Mesenchymal stem cell (in vitro differentiated cells and primary cell): ENCODE measurements around the gene PGA4.
"Not testable (repeated sequence)": the region's sequence is repeated elsewhere in the genome, so short reads cannot be mapped to it uniquely, and the experiment has no call there.

ENCODE experiments used
- DNase-seq: peaks from one replicate; pipeline ENCODE4 v3.0.0-alpha.2; 2013
- H2AFZ ChIP-seq: one replicate; pipeline ENCODE4 v1.6.1; 2013; ENCODE audit warnings: low read depth, mild to moderate bottlenecking, control low read depth, inconsistent platforms, low read length, moderate library complexity
- H2AK5ac ChIP-seq: 2 replicates; pipeline ENCODE4 v1.6.1; 2013; ENCODE audit warnings: low read length, moderate library complexity, mild to moderate bottlenecking, inconsistent platforms; ENCODE audit not compliant: severe bottlenecking
- H2BK120ac ChIP-seq: one replicate; pipeline ENCODE4 v1.6.1; 2013; ENCODE audit warnings: low read depth, mild to moderate bottlenecking, inconsistent platforms, low read length, moderate library complexity
- H2BK12ac ChIP-seq, 2 experiments: one replicate each; pipeline ENCODE4 v1.6.1; 2013; ENCODE audit warnings: inconsistent platforms in 2 of 2, low read length in 2 of 2, mild to moderate bottlenecking in 2 of 2, moderate library complexity in 2 of 2, control low read depth in 1 of 2
- H2BK15ac ChIP-seq: one replicate; pipeline ENCODE4 v1.6.1; 2013; ENCODE audit warnings: mild to moderate bottlenecking, low read depth, inconsistent platforms; ENCODE audit not compliant: poor library complexity, severe bottlenecking
- H2BK5ac ChIP-seq: 2 replicates; pipeline ENCODE4 v1.6.1; 2013; ENCODE audit warnings: low read depth, mild to moderate bottlenecking, low read length, control low read depth, inconsistent platforms; ENCODE audit not compliant: poor library complexity, severe bottlenecking
- H3K14ac ChIP-seq, 2 experiments: one replicate each; pipeline ENCODE4 v1.6.1; 2013; ENCODE audit warnings: inconsistent platforms in 2 of 2, low read length in 2 of 2, control low read depth in 1 of 2, mild to moderate bottlenecking in 1 of 2, moderate library complexity in 1 of 2
- H3K18ac ChIP-seq, 2 experiments: one replicate each; pipeline ENCODE4 v1.6.1; 2013; ENCODE audit warnings: inconsistent platforms in 2 of 2, low read length in 2 of 2, control low read depth in 1 of 2, low read depth in 1 of 2, mild to moderate bottlenecking in 1 of 2
- H3K23ac ChIP-seq, 2 experiments: one replicate each; pipeline ENCODE4 v1.6.1; 2013; ENCODE audit warnings: inconsistent platforms in 2 of 2, low read length in 2 of 2, mild to moderate bottlenecking in 2 of 2, moderate library complexity in 2 of 2, control low read depth in 1 of 2
- H3K27ac ChIP-seq: 2 replicates; pipeline ENCODE4 v1.5.1; 2013; ENCODE audit warnings: mild to moderate bottlenecking, moderate library complexity, low read length, control low read depth, inconsistent platforms; ENCODE audit not compliant: poor library complexity, severe bottlenecking
- H3K27me3 ChIP-seq, 2 experiments: 2 replicates each; pipeline versions ENCODE4 v1.6.1 to v1.7.0; 2013; ENCODE audit warnings: low read length in 2 of 2, mild to moderate bottlenecking in 2 of 2, moderate library complexity in 2 of 2, control low read depth in 1 of 2, inconsistent platforms in 1 of 2; ENCODE audit not compliant: control insufficient read depth in 1 of 2, insufficient read depth in 1 of 2
- H3K36me3 ChIP-seq, 2 experiments: 2 replicates each; pipeline versions ENCODE4 v1.6.1 to v1.7.0; 2013; ENCODE audit warnings: low read length in 2 of 2, control low read depth in 1 of 2, inconsistent platforms in 1 of 2, low read depth in 1 of 2, mild to moderate bottlenecking in 1 of 2; ENCODE audit not compliant: insufficient read depth in 2 of 2, control insufficient read depth in 1 of 2
- H3K4ac ChIP-seq, 2 experiments: one replicate each; pipeline ENCODE4 v1.6.1; 2013; ENCODE audit warnings: inconsistent platforms in 2 of 2, low read length in 2 of 2, mild to moderate bottlenecking in 2 of 2, moderate library complexity in 2 of 2, control low read depth in 1 of 2, low read depth in 1 of 2
- H3K4me1 ChIP-seq: 2 replicates; pipeline ENCODE4 v1.6.1; 2013; ENCODE audit warnings: low read depth, low read length, control low read depth; ENCODE audit not compliant: control insufficient read depth, insufficient read depth
- H3K4me2 ChIP-seq: 2 replicates; pipeline ENCODE4 v1.6.1; 2013; ENCODE audit warnings: low read length, mild to moderate bottlenecking, inconsistent platforms; ENCODE audit not compliant: poor library complexity, severe bottlenecking
- H3K4me3 ChIP-seq, 2 experiments: 2 replicates each; pipeline versions ENCODE4 v1.5.1 to v1.7.0; 2013; ENCODE audit warnings: low read length in 2 of 2, mild to moderate bottlenecking in 2 of 2, control low read depth in 1 of 2, low read depth in 1 of 2; ENCODE audit not compliant: insufficient read depth in 1 of 2
- H3K79me1 ChIP-seq: replicated peaks from 2 replicates; pipeline ENCODE4 v1.6.1; 2013; ENCODE audit warnings: mild to moderate bottlenecking, control low read depth, low read length, inconsistent platforms; ENCODE audit not compliant: poor library complexity, severe bottlenecking
- H3K9ac ChIP-seq: 2 replicates; pipeline ENCODE4 v1.7.0; 2013; ENCODE audit warnings: mild to moderate bottlenecking, low read length, moderate library complexity
- H3K9me3 ChIP-seq: 2 replicates; pipeline ENCODE4 v1.7.0; 2013; ENCODE audit warnings: mild to moderate bottlenecking, low read length; ENCODE audit not compliant: control insufficient read depth
- H4K8ac ChIP-seq: one replicate; pipeline ENCODE4 v1.6.1; 2013; ENCODE audit warnings: inconsistent platforms, mild to moderate bottlenecking, low read length, moderate library complexity
- H4K91ac ChIP-seq: one replicate; pipeline ENCODE4 v1.6.1; 2013; ENCODE audit warnings: mild to moderate bottlenecking, low read length, inconsistent platforms
- WGBS: methylation state at CpG from one replicate; pipeline ENCODE4 v1.1.7; 2013; ENCODE audit warnings: mixed read lengths; 5-methylcytosine and 5-hydroxymethylcytosine counted together

The PGA4 gene

GRCh38 chr11:61202950-61203746 lies 19.0 kb upstream of the PGA4 start, which contains the start of gene PGA3:
Gene PGA3 (plus strand): TSS chr11:61203515. CDS start chr11:61203565, 50 bp downstream.
- H3K18ac ChIP-seq, H3K4me3 ChIP-seq, H2BK15ac ChIP-seq, DNase-seq, H2AFZ ChIP-seq, H3K23ac ChIP-seq, H3K4me2 ChIP-seq, H2AK5ac ChIP-seq, H3K4ac ChIP-seq, H3K4me1 ChIP-seq, H2BK12ac ChIP-seq, H3K9ac ChIP-seq, H3K36me3 ChIP-seq, H4K8ac ChIP-seq, H2BK120ac ChIP-seq, H3K27ac ChIP-seq, H4K91ac ChIP-seq, H2BK5ac ChIP-seq, H3K79me1 ChIP-seq, H3K14ac ChIP-seq: not testable (repeated sequence)
- Histone ChIP-seq H3K27me3 (peaks cover 12 to 14% of the 10 kb centered on the region in 2 experiments), H3K9me3 (peaks cover 14% of the 10 kb centered on the region)
- 72% methylated on average over 5 of the region's 18 CpGs for WGBS

GRCh38 chr11:61203873-61204272 lies 18.3 kb upstream of the PGA4 start:
- not testable (repeated sequence) for H3K9me3 ChIP-seq, H4K8ac ChIP-seq, H3K4me1 ChIP-seq, H2BK120ac ChIP-seq, H2AK5ac ChIP-seq, H2AFZ ChIP-seq, H3K18ac ChIP-seq, H3K4ac ChIP-seq, H2BK5ac ChIP-seq, H3K14ac ChIP-seq, H3K27ac ChIP-seq, H2BK12ac ChIP-seq, H3K36me3 ChIP-seq, H4K91ac ChIP-seq, H3K79me1 ChIP-seq, H2BK15ac ChIP-seq, H3K4me2 ChIP-seq, H3K23ac ChIP-seq, H3K4me3 ChIP-seq, DNase-seq, H3K9ac ChIP-seq
- peaks cover 8 to 14% of the 10 kb centered on the region in 2 experiments for H3K27me3 ChIP-seq
- WGBS, result no CpG with 5 or more reads among the region's 5 CpGs

DNA sequence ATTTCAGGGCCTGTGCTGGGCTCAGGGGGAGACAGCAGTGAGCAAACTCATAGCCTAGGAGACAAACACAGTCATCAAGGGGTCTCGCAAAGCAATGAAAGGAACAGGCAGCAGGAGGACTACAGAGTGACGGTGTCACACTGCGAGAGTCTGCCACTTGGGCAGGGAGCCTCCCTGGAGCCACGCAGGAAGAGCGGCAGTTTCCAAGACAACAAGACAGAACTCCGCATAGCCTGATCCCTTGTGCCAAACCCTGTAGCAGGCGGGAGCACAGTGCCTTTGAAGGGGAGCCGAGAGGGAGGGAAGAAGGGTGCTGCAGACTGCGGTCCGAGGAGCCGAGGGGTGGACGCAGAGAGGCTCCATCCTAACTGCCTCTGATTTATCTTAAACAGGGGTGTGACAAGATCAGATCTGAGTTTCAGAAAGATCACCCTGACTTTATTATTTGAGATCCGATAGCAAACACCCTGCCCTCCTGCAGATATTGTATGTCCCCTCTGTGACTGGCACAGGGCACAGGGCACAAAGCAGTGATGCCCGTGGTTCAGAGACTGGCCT lies 17.6 kb upstream of the PGA4 start:
- not testable (repeated sequence) for H3K4me3 ChIP-seq, DNase-seq, H3K4me2 ChIP-seq, H3K36me3 ChIP-seq, H3K23ac ChIP-seq, H3K9me3 ChIP-seq, H2AK5ac ChIP-seq, H3K9ac ChIP-seq, H4K91ac ChIP-seq, H2AFZ ChIP-seq, H3K4ac ChIP-seq, H2BK120ac ChIP-seq, H3K79me1 ChIP-seq, H3K27ac ChIP-seq, H2BK15ac ChIP-seq, H3K4me1 ChIP-seq, H3K14ac ChIP-seq, H3K18ac ChIP-seq, H2BK5ac ChIP-seq, H4K8ac ChIP-seq, H2BK12ac ChIP-seq
- H3K27me3 ChIP-seq, result peaks cover 8 to 10% of the 10 kb centered on the region in 2 experiments
- 88% methylated on average over 13 of the region's 14 CpGs for WGBS

- not testable (repeated sequence) for H3K36me3 ChIP-seq, H3K4me1 ChIP-seq, H3K79me1 ChIP-seq, H3K9me3 ChIP-seq, H3K14ac ChIP-seq, H4K91ac ChIP-seq, H2BK5ac ChIP-seq, H3K4ac ChIP-seq, DNase-seq, H2AK5ac ChIP-seq, H3K27ac ChIP-seq, H2BK12ac ChIP-seq, H3K4me3 ChIP-seq, H3K18ac ChIP-seq, H2AFZ ChIP-seq, H2BK15ac ChIP-seq, H3K4me2 ChIP-seq, H4K8ac ChIP-seq, H3K23ac ChIP-seq, H2BK120ac ChIP-seq, H3K27me3 ChIP-seq, H3K9ac ChIP-seq
- WGBS, result no CpG with 5 or more reads among the region's 9 CpGs
Measured at GRCh38 chr11:61207636-61208310, 14.4 kb upstream of the PGA4 start.
